Measurements from ENCODE around the gene NDUFV2. TPM values are rescaled to one million over a fixed set of nuclear protein-coding genes. Genes with fewer than 3 reads are reported as not detected.

Gene NDUFV2
- polyA plus RNA-seq (2011; rRNA removed) (163 and 207 TPM in 2 replicates), polyA minus RNA-seq (2011; rRNA and poly(A)+ RNA removed) (28.7 and 33.0 TPM in 2 replicates)

DNA sequence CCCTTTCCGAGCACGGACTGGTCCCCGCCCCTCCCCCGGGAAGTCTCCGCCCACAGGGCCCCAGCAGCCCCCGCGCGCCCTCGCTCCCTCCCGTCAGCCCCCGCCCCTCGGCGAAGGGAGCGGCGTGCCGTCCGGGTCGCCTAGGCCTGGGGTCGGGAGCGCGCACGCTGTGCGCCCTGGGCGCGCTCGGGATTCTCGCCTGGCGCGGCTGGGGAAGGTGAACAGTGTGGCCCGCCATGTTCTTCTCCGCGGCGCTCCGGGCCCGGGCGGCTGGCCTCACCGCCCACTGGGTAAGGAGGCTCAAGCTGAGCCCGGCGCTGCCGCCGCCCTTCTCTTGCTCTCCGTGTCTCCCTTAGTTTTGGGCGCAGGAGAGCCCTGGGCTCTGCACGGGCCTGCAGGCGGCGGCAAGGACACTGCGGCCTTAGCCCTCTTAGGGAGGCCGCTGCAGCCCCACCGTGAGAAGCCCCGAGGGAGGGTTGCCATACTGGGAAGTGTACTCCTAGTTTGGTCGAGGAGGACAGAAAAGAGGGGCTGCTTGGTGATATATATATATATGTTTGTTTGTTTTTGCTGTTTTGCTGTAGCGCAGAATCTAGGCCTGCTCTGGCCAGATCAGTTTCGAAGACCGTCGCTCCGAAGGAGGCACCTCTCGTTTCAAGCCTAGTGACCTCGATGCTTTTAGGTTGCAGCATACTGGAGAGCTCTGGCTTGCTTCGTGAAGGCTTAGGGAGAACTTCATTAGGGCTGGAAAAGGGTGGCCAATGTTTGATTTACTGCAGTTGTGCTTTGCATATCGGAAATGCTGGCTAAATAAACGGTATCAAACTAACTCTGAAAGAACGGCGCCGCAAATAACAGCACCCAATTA is at the start of gene NDUFV2:
NDUFV2 (plus strand) TSS at position 192 of the 868 bp plus-strand sequence; CDS start at position 237, 45 bp downstream.
- H3K9me3 ChIP-seq (ENCODE audit: control insufficient read depth, insufficient read depth, low read length) = peaks cover 3% of the 10 kb centered on the region; the same call in 1 of the 2 replicates
- ChIA-PET POLR2A (interaction anchor here (0.5 to 2.3 kb wide), 5 partner anchors 9 to 86 kb away, joined by 3 to 11 read pairs (median 3); partner anchors contain the start of gene ANKRD12), CTCF (interaction anchor here (1.0 to 1.6 kb wide), 2 partner anchors 12 to 29 kb away, joined by 3 to 5 read pairs; no protein-coding TSS in a partner anchor)
- H3K27ac ChIP-seq (ENCODE audit: low read depth, low read length) = peak within 1 kb of the TSS; percentile 83
- H3K4me3 ChIP-seq (ENCODE audit: low read depth, low read length) = peak within 1 kb of the TSS; percentile 83
- no peaks in the 10 kb centered on the region for H3K27me3 ChIP-seq (ENCODE audit: control insufficient read depth, insufficient read depth, low read length)
- TF ChIP-seq, protein P1, sequence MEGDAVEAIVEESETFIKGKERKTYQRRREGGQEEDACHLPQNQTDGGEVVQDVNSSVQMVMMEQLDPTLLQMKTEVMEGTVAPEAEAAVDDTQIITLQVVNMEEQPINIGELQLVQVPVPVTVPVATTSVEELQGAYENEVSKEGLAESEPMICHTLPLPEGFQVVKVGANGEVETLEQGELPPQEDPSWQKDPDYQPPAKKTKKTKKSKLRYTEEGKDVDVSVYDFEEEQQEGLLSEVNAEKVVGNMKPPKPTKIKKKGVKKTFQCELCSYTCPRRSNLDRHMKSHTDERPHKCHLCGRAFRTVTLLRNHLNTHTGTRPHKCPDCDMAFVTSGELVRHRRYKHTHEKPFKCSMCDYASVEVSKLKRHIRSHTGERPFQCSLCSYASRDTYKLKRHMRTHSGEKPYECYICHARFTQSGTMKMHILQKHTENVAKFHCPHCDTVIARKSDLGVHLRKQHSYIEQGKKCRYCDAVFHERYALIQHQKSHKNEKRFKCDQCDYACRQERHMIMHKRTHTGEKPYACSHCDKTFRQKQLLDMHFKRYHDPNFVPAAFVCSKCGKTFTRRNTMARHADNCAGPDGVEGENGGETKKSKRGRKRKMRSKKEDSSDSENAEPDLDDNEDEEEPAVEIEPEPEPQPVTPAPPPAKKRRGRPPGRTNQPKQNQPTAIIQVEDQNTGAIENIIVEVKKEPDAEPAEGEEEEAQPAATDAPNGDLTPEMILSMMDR (IDR thresholded peaks at IDR 0.05; ENCODE audit: low read depth, low read length) = no peak
- peak; percentile 80 for DNase-seq (ENCODE audit: low read depth, low spot score)

DNA sequence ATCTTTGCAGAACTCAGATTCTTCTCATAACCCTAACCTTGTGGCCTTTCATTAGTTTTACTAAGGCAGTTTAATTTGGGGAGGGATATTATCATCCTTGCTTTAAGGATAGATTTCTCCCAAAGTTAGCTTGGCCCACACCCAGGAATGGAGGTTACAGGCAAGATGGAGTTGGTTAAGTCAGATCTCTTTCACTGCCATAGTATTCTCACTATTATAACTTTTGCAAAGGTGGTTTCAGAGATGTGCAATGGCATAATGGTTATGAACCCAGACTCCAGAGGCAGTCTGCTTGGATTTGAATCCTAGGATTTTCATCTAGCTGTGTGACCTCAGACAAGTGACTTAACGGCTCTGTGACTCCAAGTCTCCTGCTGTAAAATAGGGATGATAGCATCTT is 48.7 kb upstream of the NDUFV2 start:
- ChIA-PET CTCF (no interaction called here), POLR2A (no interaction called here)
- Histone ChIP-seq H3K9me3 (ENCODE audit: control insufficient read depth, insufficient read depth, low read length) (peaks cover 6% of the 10 kb centered on the region), H3K27me3 (ENCODE audit: control insufficient read depth, insufficient read depth, low read length) (no peaks in the 10 kb centered on the region), H3K4me3 (ENCODE audit: low read depth, low read length) (no peak overlapping the region), H3K27ac (ENCODE audit: low read depth, low read length) (no peak overlapping the region)
- DNase-seq (ENCODE audit: low read depth, low spot score) = no peak
- TF ChIP-seq, protein P1 (IDR thresholded peaks at IDR 0.05; ENCODE audit: low read depth, low read length) = no peak

DNA sequence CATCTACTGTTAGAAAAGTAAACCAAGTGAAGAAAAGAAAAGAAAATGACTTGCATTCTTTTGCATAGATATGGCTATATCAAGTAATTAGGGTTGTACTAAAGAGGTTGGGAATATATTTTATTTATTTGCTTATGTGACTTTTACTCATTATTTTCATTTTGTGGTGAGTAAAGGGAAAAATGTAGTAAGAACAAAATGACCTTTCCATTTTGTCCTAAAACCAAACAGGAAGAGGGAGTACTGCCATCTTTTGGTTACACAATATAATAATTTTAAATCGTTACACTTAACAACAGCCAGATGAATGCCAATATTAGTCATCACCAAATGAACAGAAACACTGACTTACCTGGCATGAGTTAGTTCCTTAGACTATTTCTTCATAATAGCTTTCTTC is 47.3 kb upstream of the NDUFV2 start:
- peak; percentile 27 for DNase-seq (ENCODE audit: low read depth, low spot score)
- H3K4me3 ChIP-seq (ENCODE audit: low read depth, low read length) = no peak overlapping the region
- peaks cover 6% of the 10 kb centered on the region for H3K9me3 ChIP-seq (ENCODE audit: control insufficient read depth, insufficient read depth, low read length)
- TF ChIP-seq, protein P1 (IDR thresholded peaks at IDR 0.05; ENCODE audit: low read depth, low read length) = peak; percentile 31; the same call in 1 of the 2 replicates
- CTCF ChIA-PET = interaction anchor here (0.6 to 4.1 kb wide), 5 partner anchors 10 to 401 kb away, joined by 3 to 14 read pairs (median 5); no protein-coding TSS in a partner anchor
- no peaks in the 10 kb centered on the region for H3K27me3 ChIP-seq (ENCODE audit: control insufficient read depth, insufficient read depth, low read length)
- POLR2A ChIA-PET = no interaction called here
- no peak overlapping the region for H3K27ac ChIP-seq (ENCODE audit: low read depth, low read length)

DNA sequence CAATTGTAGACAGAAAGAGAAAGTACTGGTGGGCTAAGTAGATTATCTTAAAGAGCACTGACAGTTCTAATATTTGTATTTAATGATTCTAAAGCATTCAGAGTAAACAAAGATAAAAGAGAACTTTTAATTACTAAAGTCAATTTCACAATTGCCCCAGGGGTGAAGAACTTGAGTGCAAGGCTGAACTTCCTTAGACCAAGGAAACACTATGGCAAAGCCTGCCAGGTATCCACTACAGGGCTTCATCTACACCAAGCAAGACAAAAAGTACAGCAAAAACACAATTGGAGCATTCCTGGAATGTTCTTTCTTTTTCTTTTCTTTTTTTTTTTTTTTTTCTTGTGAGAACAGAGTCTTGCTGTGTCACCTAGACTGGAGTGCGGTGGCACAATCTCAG is 46.9 kb upstream of the NDUFV2 start:
- ChIA-PET POLR2A (no interaction called here), CTCF (interaction anchor here (0.6 to 4.1 kb wide), 6 partner anchors 8 to 401 kb away, joined by 3 to 14 read pairs (median 4); no protein-coding TSS in a partner anchor)
- Histone ChIP-seq H3K27me3 (ENCODE audit: control insufficient read depth, insufficient read depth, low read length) (no peaks in the 10 kb centered on the region), H3K9me3 (ENCODE audit: control insufficient read depth, insufficient read depth, low read length) (peaks cover 5% of the 10 kb centered on the region), H3K4me3 (ENCODE audit: low read depth, low read length) (no peak overlapping the region), H3K27ac (ENCODE audit: low read depth, low read length) (no peak overlapping the region)
- TF ChIP-seq, protein P1 (IDR thresholded peaks at IDR 0.05; ENCODE audit: low read depth, low read length) = no peak
- DNase-seq (ENCODE audit: low read depth, low spot score) = no peak

DNA sequence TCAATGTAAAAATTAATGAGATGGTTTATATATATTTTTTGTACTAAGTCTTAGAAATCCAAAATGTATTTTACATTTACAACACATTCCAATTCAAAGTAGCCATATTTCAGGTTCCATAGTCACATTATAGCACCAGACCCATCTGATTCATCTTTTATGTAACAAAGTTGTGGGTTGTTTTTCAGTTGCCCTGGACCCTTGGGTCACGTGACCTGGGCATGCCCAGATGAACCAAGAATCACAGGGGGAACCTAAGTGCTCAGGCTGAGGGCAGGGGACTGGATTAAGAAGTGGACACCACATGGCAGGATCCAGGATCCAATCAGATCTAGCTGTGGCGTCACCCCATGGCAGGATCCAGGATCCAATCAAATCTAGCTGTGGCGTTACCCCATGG is 44.9 kb upstream of the NDUFV2 start:
- ChIA-PET POLR2A (no interaction called here), CTCF (interaction anchor here (0.5 to 4.1 kb wide), 6 partner anchors 330 to 441 kb away, joined by 3 to 14 read pairs (median 4); no protein-coding TSS in a partner anchor)
- TF ChIP-seq, protein P1 (IDR thresholded peaks at IDR 0.05; ENCODE audit: low read depth, low read length) = no peak
- H3K9me3 ChIP-seq (ENCODE audit: control insufficient read depth, insufficient read depth, low read length) = no peaks in the 10 kb centered on the region; the same call in none of the 2 replicates
- no peak overlapping the region for H3K4me3 ChIP-seq (ENCODE audit: low read depth, low read length)
- DNase-seq (ENCODE audit: low read depth, low spot score) = no peak
- no peak overlapping the region for H3K27ac ChIP-seq (ENCODE audit: low read depth, low read length)
- no peaks in the 10 kb centered on the region for H3K27me3 ChIP-seq (ENCODE audit: control insufficient read depth, insufficient read depth, low read length)

Data from AG04450 (cell line).